Mononuclear cell (primary cell): ENCODE measurements around the gene FAM98B. TPM values are rescaled to one million over a fixed set of nuclear protein-coding genes. Genes with fewer than 3 reads are reported as not detected.

Source experiments
- H3K27me3 ChIP-seq: 2 replicates; pipeline ENCODE4 v1.6.0; 2011; ENCODE audit warnings: low read length, control low read depth; ENCODE audit not compliant: insufficient read depth
- H3K4me1 ChIP-seq: 2 replicates; pipeline ENCODE4 v1.5.1; 2011; ENCODE audit warnings: mild to moderate bottlenecking, low read length, control low read depth; ENCODE audit not compliant: insufficient read depth
- H3K4me3 ChIP-seq: 2 replicates; pipeline ENCODE4 v1.5.1; 2011; ENCODE audit warnings: mild to moderate bottlenecking, low read length, moderate library complexity
- H3K9me3 ChIP-seq: 2 replicates; pipeline ENCODE4 v1.5.1; 2011; ENCODE audit warnings: low read depth, mild to moderate bottlenecking, control low read depth, low read length
- total RNA-seq: library from RNA; depleted of rRNA; stranded (reverse); fragments of >200 nt; gene quantifications from one replicate; pipeline ENCODE4 v1.2.3, GENCODE V29; 2012

FAM98B gene
- total RNA-seq, 1 donor: 26.4 TPM

DNA sequence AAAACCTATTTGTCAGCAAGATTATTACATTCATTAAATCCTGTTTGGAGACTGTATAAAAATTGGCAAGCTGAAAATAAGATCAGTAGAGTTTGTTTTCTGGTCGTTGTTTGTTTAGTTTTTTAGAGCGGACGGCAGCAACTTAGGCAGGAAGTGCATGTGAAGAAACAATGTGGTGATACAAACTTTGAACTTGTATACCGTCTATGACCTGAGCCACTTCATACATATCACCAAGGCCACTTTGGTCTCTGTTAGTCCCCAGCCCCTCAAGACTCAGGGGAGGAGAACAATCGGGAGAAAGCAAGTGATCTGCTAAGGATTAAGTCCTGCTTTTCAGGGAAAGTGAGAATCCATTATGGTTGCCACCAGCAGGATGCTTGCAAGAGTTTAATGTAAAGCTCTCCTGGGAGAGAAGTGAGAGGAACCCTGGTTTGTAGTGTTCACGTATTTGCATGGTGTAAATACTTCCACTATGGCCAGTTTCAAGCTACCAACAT lies 79.5 kb downstream of the FAM98B start:
- H3K4me3 ChIP-seq: no peak overlapping the region
- peaks cover 42% of the 10 kb centered on the region for H3K4me1 ChIP-seq
- no peaks in the 10 kb centered on the region for H3K27me3 ChIP-seq
- no peaks in the 10 kb centered on the region for H3K9me3 ChIP-seq

DNA sequence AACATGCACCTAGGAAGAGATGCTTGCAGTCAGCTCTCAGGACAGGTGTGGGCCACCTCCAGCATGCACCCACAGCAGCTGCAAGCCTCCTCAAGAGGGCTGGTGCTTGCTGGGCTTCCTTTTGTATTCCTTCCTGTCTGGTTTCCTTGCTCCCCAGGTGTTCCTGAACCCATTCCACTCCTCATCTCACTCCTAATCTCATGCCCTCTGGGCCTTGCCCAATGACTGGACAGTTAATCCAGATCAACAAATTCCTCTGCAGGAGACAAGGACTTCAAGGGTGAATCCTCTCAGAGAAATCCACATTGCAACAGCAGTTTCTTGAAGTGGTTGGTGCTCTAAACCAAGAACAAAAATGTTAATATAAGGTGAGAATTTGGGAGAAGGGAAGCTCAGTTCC lies 80.0 kb downstream of the FAM98B start:
- Histone ChIP-seq H3K27me3 (no peaks in the 10 kb centered on the region), H3K4me1 (peaks cover 46% of the 10 kb centered on the region), H3K9me3 (no peaks in the 10 kb centered on the region), H3K4me3 (no peak overlapping the region)

DNA sequence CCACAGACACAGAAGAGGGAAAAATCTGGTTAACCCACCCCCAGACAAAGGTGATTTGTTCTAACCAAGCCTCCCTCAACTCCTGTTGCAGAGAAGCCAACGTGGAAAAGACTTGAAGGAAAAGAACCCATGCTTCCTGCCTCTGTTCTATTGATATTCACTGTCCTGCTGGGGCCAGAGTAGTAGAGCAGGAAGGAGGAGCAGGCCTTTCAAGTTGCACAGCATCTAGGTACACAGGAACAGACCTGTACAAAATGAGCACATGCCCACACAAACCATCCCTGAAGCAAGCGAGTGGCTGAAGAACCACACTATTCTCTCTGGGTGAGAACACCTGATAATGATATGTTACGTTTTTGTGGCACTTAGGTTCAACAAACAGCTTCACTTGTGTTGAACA lies 80.8 kb downstream of the FAM98B start:
- Histone ChIP-seq H3K9me3 (no peaks in the 10 kb centered on the region), H3K4me1 (peaks cover 46% of the 10 kb centered on the region), H3K4me3 (no peak overlapping the region), H3K27me3 (no peaks in the 10 kb centered on the region)

DNA sequence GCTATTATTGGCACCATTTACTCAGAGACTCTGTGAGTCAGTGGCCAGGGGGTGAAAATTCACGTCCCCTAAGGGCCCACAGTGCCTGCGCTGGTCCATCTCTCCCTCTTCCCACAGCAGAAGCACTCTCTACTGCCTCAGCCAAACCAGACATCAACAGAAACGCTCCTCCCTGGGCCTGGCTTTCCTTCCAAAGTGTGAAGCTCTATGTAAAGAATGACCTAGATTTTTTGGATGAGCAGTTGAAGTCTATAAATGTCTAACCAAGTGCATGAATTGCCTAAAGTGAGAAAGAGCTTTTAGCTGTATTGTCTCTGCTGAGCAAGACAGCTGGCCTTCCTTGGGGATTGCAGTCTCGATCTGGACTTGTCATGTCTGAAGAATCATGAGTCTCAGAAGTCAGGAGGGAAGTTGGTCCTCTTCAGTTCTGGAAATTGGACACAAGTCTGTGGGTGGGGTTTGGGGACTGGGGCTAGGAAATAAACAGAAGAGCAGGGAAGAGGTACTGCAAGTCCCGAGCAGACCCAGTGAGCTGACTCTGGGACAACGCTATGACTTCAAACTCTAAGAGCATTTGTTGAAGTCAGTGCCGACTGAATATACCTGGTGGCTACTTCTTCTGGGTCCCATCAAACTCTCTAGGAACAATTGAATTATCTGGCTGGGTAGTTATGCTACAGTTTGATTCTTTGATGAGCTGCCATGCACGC lies 81.7 kb downstream of the FAM98B start:
- Histone ChIP-seq H3K4me1 (peaks cover 49% of the 10 kb centered on the region), H3K27me3 (no peaks in the 10 kb centered on the region), H3K9me3 (no peaks in the 10 kb centered on the region), H3K4me3 (no peak overlapping the region)

DNA sequence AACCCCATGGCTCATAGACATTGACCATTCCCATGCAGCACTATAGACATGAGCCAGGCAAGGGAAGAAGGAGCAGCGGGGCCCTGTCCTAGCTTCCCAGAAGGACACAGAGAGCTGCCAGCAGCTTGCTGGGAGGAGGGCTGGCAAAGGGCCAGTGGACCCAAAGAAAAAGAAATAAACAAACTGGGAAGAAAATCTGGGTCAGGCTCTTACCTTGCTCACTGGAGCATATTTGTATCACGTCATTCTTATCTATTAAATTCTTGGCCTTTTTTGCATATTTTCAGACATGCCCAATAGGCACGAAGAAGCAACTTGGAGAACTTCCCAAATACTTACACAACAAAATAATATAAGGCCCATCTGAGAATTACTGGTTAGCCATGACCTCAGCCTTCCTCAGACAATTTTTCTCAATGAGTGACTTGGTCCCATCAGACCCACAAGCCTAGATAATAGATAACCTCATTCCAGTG lies 82.3 kb downstream of the FAM98B start:
- Histone ChIP-seq H3K4me1 (peaks cover 55% of the 10 kb centered on the region), H3K27me3 (no peaks in the 10 kb centered on the region), H3K4me3 (no peak overlapping the region), H3K9me3 (no peaks in the 10 kb centered on the region)

Other genes starting within 250 kb of the FAM98B start
- 0.94 TPM for gene SPRED1, start 201.3 kb upstream of the FAM98B start, total RNA-seq
- 64.9 TPM for gene RASGRP1, start 110.7 kb downstream of the FAM98B start, total RNA-seq